ENCODE results near the gene CNST. TPM values are rescaled to one million over a fixed set of nuclear protein-coding genes. Genes with fewer than 3 reads are reported as not detected.

Gene CNST
- total RNA-seq, 1 experiment from 2014 or later = 19.8 TPM

GRCh38 chr1:246587606-246588005 lies 21.4 kb downstream of the CNST start:
- H3K4me1 Mint-ChIP-seq = peaks cover 2 to 3% of the 10 kb centered on the region in 2 experiments; a peak in 3 of 4 replicates
- no peak overlapping the region for H3K27ac ChIP-seq (ENCODE audit: insufficient read length, low read depth, low read length)

More at GRCh38 chr1:246587606-246588005, 21.4 kb downstream of the CNST start:
- Histone ChIP-seq H3T11ph (ENCODE audit: low read length) (no peak overlapping the region), H4K20me1 (ENCODE audit: control insufficient read depth, insufficient read depth, insufficient read length) (no peaks in the 10 kb centered on the region), H2BK5ac (ENCODE audit: insufficient read length, low read length) (no peak overlapping the region), H3K4ac (ENCODE audit: low read depth, low read length) (no peak overlapping the region), H4K91ac (ENCODE audit: insufficient read length, low read depth, low read length) (no peak overlapping the region), H3K27me3 (ENCODE audit: insufficient read depth, low read length) (no peaks in the 10 kb centered on the region), H3K23ac (ENCODE audit: insufficient read length, low read depth, low read length) (no peak overlapping the region), H3K79me2 (ENCODE audit: insufficient read depth, low read length) (no peaks in the 10 kb centered on the region; the same call in 1 of the 2 replicates), H2BK15ac (ENCODE audit: low read depth, low read length) (no peak overlapping the region), H3K18ac (ENCODE audit: insufficient read length, low read depth, low read length) (no peak overlapping the region), H3K9me3 (ENCODE audit: control insufficient read depth, low read depth, low read length) (no peaks in the 10 kb centered on the region), H2AK5ac (ENCODE audit: insufficient read length, low read length) (no peak overlapping the region), H4K5ac (ENCODE audit: insufficient read length, low read depth, low read length) (no peak overlapping the region), H2BK120ac (ENCODE audit: low read depth, low read length, poor library complexity, severe bottlenecking) (no peak overlapping the region), H4K8ac (replicated peaks; ENCODE audit: insufficient read length, low read depth, low read length) (no peak overlapping the region), H3K4me1 (ENCODE audit: insufficient read depth, low read length) (no peaks in the 10 kb centered on the region), H3K79me1 (ENCODE audit: insufficient read depth, low read depth, low read length, poor library complexity, severe bottlenecking) (no peaks in the 10 kb centered on the region), H3K4me2 (ENCODE audit: insufficient read depth, insufficient read length, low read length) (no peak overlapping the region), H2AFZ (ENCODE audit: low read length) (no peak overlapping the region), H3K23me2 (ENCODE audit: insufficient read length, low read depth, low read length, poor library complexity, severe bottlenecking) (no peaks in the 10 kb centered on the region), H3K14ac (ENCODE audit: insufficient read depth, low read length) (no peak overlapping the region), H3K9ac (ENCODE audit: extremely low read depth, insufficient read length, low read length) (no peak overlapping the region), H2BK12ac (ENCODE audit: insufficient read length, low read depth, low read length) (no peak overlapping the region), H3K56ac (ENCODE audit: insufficient read length, low read depth, low read length) (no peak overlapping the region), H2BK20ac (ENCODE audit: low read depth, low read length, poor library complexity, severe bottlenecking) (no peak overlapping the region)
- Mint-ChIP-seq H3K27ac (no peak overlapping the region), H3K9me3 (peaks cover 7 to 9% of the 10 kb centered on the region in 2 experiments), H3K4me3 (no peak overlapping the region), H3K27me3 (ENCODE audit: low read depth) (no peaks in the 10 kb centered on the region), H3K36me3 (ENCODE audit: insufficient read depth in 1 of 3, low read depth in 3 of 3) (peaks cover 16 to 29% (median 21%) of the 10 kb centered on the region in 3 experiments)
- no CpG with 5 or more reads among the region's 3 CpGs for WGBS (ENCODE audit: extremely low coverage, insufficient read length, low lambda C conversion rate)
- TF ChIP-seq CTCF (conservative IDR thresholded peaks at IDR 0.05) = no peak
- no peak for DNase-seq
